Measurements from ENCODE around the gene OR14K1.

GRCh38 chr1:247748041-247748440 is 9.6 kb downstream of the OR14K1 start, which contains the start of gene OR14A2:
- no peak for TF ChIP-seq CTCF (IDR thresholded peaks at IDR 0.05)
- TF ChIP-seq POLR2A (IDR thresholded peaks at IDR 0.05), result no peak

Data from ovary (tissue), 3 donors.